GM10847 (cell line): ENCODE measurements around the gene JUP.

Experiments used
- POLR2A ChIP-seq: IDR thresholded peaks from 2 replicates; pipeline ENCODE4 v1.6.1; 2011; ENCODE audit not compliant: insufficient read length; ENCODE audit errors: extremely low read depth

JUP gene

GRCh38 chr17:41812381-41813151, 26.1 kb upstream of the JUP start, which contains the start of gene FKBP10:
FKBP10 (plus strand) TSS chr17:41813004; CDS start chr17:41813035, 31 bp downstream.
- TF ChIP-seq POLR2A: no peak

GRCh38 chr17:41811549-41812380, 25.3 kb upstream of the JUP start, which contains the start of gene P3H4:
P3H4 (minus strand) TSS chr17:41811949; CDS start chr17:41811915, 34 bp downstream.
- no peak for TF ChIP-seq POLR2A

GRCh38 chr17:41810659-41811548, 24.4 kb upstream of the JUP start:
- no peak for TF ChIP-seq POLR2A

- TF ChIP-seq POLR2A: no peak
Measured at GRCh38 chr17:41806685-41807445, 20.4 kb upstream of the JUP start.

GRCh38 chr17:41803049-41804020, 16.8 kb upstream of the JUP start:
- TF ChIP-seq POLR2A: no peak

GRCh38 chr17:41801374-41802271, 15.1 kb upstream of the JUP start:
- TF ChIP-seq POLR2A: no peak

- TF ChIP-seq POLR2A: no peak
Measured at GRCh38 chr17:41800601-41801373, 14.3 kb upstream of the JUP start.

GRCh38 chr17:41799366-41799765, 12.9 kb upstream of the JUP start:
- no peak for TF ChIP-seq POLR2A

- TF ChIP-seq POLR2A: no peak
Measured at GRCh38 chr17:41797377-41797776, 10.9 kb upstream of the JUP start.

- TF ChIP-seq POLR2A: no peak
Measured at GRCh38 chr17:41796121-41796895, 9.8 kb upstream of the JUP start.

- TF ChIP-seq POLR2A: no peak
Measured at GRCh38 chr17:41794540-41794975, 8.0 kb upstream of the JUP start.
